ENCODE data around the gene CTSK. TPM values are rescaled to one million over a fixed set of nuclear protein-coding genes. Genes with fewer than 3 reads are reported as not detected.

CTSK gene
- total RNA-seq, 4 donors from 2014 or later, result 29.5 to 49.3 (median 32.7) TPM

DNA sequence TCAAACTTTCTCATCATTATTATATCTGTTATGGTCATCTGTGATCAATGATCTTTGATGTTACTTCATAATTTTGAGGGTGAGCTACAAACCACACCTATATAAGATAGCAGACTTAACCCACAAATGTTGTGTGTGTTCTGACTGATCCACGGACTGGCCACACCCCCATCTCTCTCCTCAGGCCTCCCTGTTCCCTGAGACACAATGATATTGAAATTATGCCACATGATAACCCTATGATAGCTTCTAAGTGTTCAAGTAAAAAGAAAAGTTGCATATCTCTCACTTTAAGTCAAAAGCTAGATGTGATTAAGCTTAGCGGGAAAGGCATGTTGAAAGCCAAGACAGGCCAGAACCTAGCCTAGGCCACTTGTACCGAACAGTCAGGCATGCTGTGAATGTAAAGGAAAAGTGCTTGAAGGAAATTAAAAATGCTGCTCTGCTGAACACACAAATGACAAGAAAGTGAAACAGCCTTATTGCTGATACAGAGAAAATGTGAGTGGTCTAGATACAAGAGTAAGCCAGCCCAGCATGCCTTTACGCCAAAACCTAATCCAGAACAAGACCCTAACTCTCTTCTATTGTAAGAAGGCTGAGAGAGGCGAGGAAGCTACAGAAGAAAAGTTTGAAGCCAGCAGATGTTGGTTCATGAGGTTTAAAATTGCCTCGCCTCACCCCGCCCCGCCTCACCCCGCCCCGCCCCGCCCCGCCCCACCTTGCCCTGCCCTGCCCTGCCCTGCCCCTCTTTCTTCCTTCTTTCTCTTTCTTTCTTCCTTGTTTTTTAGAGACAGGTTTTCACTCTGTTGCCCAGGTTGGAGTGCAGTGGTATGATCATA, 59.0 kb downstream of the CTSK start:
- intact Hi-C loops (cut with DNase I), result no loop called here
- Histone ChIP-seq H3K27ac (replicated peaks in 1 of 4) (no peak overlapping the region), H3K4me1 (no peaks in the 10 kb centered on the region), H3K9me3 (no peaks in the 10 kb centered on the region), H3K27me3 (no peaks in the 10 kb centered on the region), H3K36me3 (peaks cover 0 to 15% (median 10%) of the 10 kb centered on the region in 4 donors), H3K4me3 (no peak overlapping the region)
- DNase-seq (ENCODE audit: extremely low spot score), result no peak
- TF ChIP-seq EP300 (IDR thresholded peaks at IDR 0.05) (no peak), POLR2A (IDR thresholded peaks at IDR 0.05; ENCODE audit: low read depth) (no peak)
- WGBS, result 93% methylated on average over 12 of the region's 12 CpGs

Small RNA genes lying within 50 kb of the gene (small RNA-seq; reads per million reads assigned to genes)
- 0 reads per million in 3 donors for gene RNU6-1309P

Other genes starting within 250 kb of the CTSK start
- 100 to 1,000 TPM; 192 to 460 (median 255) TPM for gene MCL1, start 228.7 kb downstream of the CTSK start, total RNA-seq
- gene ENSA, start 178.6 kb downstream of the CTSK start, total RNA-seq, result 100 to 1,000 TPM; 110 to 212 (median 141) TPM
- 10 to 100 TPM; 16.2 to 23.9 (median 21.6) TPM for gene GOLPH3L, start 111.1 kb downstream of the CTSK start, total RNA-seq
- gene HORMAD1, start 87.4 kb downstream of the CTSK start, total RNA-seq, result under 1 TPM in 2 of 4 donors, not detected in 2; 0.33 to 0.58 TPM
- gene CTSS, start 42.5 kb downstream of the CTSK start, total RNA-seq, result 10 to 100 TPM; 20.2 to 82.7 (median 45.2) TPM
- gene ARNT, start 68.3 kb upstream of the CTSK start, total RNA-seq, result 10 to 100 TPM; 39.5 to 44.5 (median 42.1) TPM
- not detected for gene CTXND2, start 78.9 kb upstream of the CTSK start, total RNA-seq
- 10 to 100 TPM; 24.9 to 30.2 (median 27.7) TPM for gene SETDB1, start 118.1 kb upstream of the CTSK start, total RNA-seq
- gene CERS2, start 166.6 kb upstream of the CTSK start, total RNA-seq, result 100 to 1,000 TPM in 3 of 4 donors, 10 to 100 TPM in 1; 91.8 to 130 (median 117) TPM
- under 1 TPM; 0.13 to 0.42 (median 0.34) TPM for gene ANXA9, start 174.0 kb upstream of the CTSK start, total RNA-seq
- gene MINDY1, start 198.6 kb upstream of the CTSK start, total RNA-seq, result 10 to 100 TPM; 21.6 to 31.7 (median 27.0) TPM
- 10 to 100 TPM; 17.4 to 40.7 (median 23.1) TPM for gene PRUNE1, start 200.2 kb upstream of the CTSK start, total RNA-seq
- under 1 TPM; under 0.01 to 0.17 (median 0.12) TPM for gene BNIPL, start 228.3 kb upstream of the CTSK start, total RNA-seq
- 1 to 10 TPM; 4.3 to 8.7 (median 8.2) TPM for gene C1orf56, start 239.5 kb upstream of the CTSK start, total RNA-seq

Data from esophagus muscularis mucosa (tissue), 4 donors.